OCI-LY7 (cell line): ENCODE results near the gene DVL2. TPM values are rescaled to one million over a fixed set of nuclear protein-coding genes. Genes with fewer than 3 reads are reported as not detected.

Experiments
- BruUV-seq: library from RNA; stranded (reverse); fragments of 400-500 nt; replicated peaks from 2 replicates; lab custom pipeline; 2021; lab: Mats Ljungman, UMichigan
- CTCF ChIA-PET: fragments of 300-600 bp; sonication (Branson Sonifier 250); formaldehyde crosslinking; loops from one replicate; lab custom pipeline; 2022; ENCODE audit warnings: antibody characterized with exemption; ENCODE audit not compliant: unreplicated experiment; lab: Charles Lee
- POLR2A ChIA-PET: fragments of 300-600 bp; sonication (Branson Sonifier 250); formaldehyde crosslinking; loops from one replicate; lab custom pipeline; 2022; ENCODE audit warnings: antibody characterized with exemption; lab: Charles Lee
- DNase-seq: peaks from one replicate; pipeline ENCODE4 v3.0.0-alpha.2; 2015; ENCODE audit warnings: low spot score
- H2AFZ ChIP-seq: fragments of 200-600 bp; sonication (generic), shearing (Covaris generic); 2 replicates; pipeline ENCODE4 v1.6.1; 2014; ENCODE audit warnings: mild to moderate bottlenecking, antibody characterized with exemption, low read length, moderate library complexity
- H3K27ac ChIP-seq: fragments of 200-600 bp; sonication (generic); 2 replicates; pipeline ENCODE4 v1.5.1; 2014; ENCODE audit warnings: mixed run types, low read depth, mild to moderate bottlenecking, moderate library complexity, low read length, inconsistent platforms; ENCODE audit not compliant: poor library complexity, severe bottlenecking
- H3K36me3 ChIP-seq: fragments of 200-600 bp; sonication (generic); 2 replicates; pipeline ENCODE4 v1.6.1; 2014; ENCODE audit warnings: mild to moderate bottlenecking, antibody characterized with exemption, low read length, moderate library complexity, mixed read lengths; ENCODE audit not compliant: insufficient read depth
- H3K4me1 ChIP-seq: fragments of 200-600 bp; sonication (generic); 2 replicates; pipeline ENCODE4 v1.5.1; 2014; ENCODE audit warnings: mild to moderate bottlenecking, low read length; ENCODE audit not compliant: insufficient read depth, poor library complexity, severe bottlenecking
- H3K4me2 ChIP-seq: fragments of 200-600 bp; sonication (generic); 2 replicates; pipeline ENCODE4 v1.6.1; 2014; ENCODE audit warnings: mild to moderate bottlenecking, low read length
- H3K4me3 ChIP-seq: fragments of 200-600 bp; sonication (generic); 2 replicates; pipeline ENCODE4 v1.5.1; 2014; ENCODE audit warnings: mild to moderate bottlenecking, low read depth, low read length; ENCODE audit not compliant: poor library complexity, severe bottlenecking
- H3K79me2 ChIP-seq: fragments of 200-600 bp; sonication (generic); 2 replicates; pipeline ENCODE4 v1.6.1; 2016; ENCODE audit warnings: low read depth, mild to moderate bottlenecking, low read length, moderate library complexity, mixed read lengths; ENCODE audit not compliant: insufficient read depth
- H3K9me2 ChIP-seq: fragments of 200-600 bp; sonication (generic); 2 replicates; pipeline ENCODE4 v1.6.1; 2016; ENCODE audit warnings: mild to moderate bottlenecking, low read length, mixed read lengths; ENCODE audit not compliant: insufficient read depth
- H3K9me3 ChIP-seq: fragments of 200-600 bp; sonication (generic); 2 replicates; pipeline ENCODE4 v1.6.1; 2014; ENCODE audit warnings: mild to moderate bottlenecking, mixed run types, low read length, mixed read lengths
- H4K20me1 ChIP-seq: fragments of 200-600 bp; sonication (generic); 2 replicates; pipeline ENCODE4 v1.6.1; 2014; ENCODE audit warnings: mild to moderate bottlenecking, antibody characterized with exemption, low read length, moderate library complexity, mixed read lengths; ENCODE audit not compliant: insufficient read depth
- CTCF ChIP-seq: fragments of 200-600 bp; sonication (generic); conservative IDR thresholded peaks from 2 replicates; pipeline ENCODE4 v1.5.1; 2014; ENCODE audit warnings: mild to moderate bottlenecking, antibody characterized with exemption, low read length, moderate library complexity, mixed read lengths
- EZH2phosphoT487 ChIP-seq: fragments of 200-600 bp; sonication (generic); IDR thresholded peaks from 2 replicates; pipeline ENCODE4 v1.6.1; 2018; ENCODE audit warnings: low read depth, borderline replicate concordance, mild to moderate bottlenecking, mixed run types, antibody characterized with exemption, low read length, moderate library complexity, mixed read lengths
- intact Hi-C: fragments of 100-400 bp; cut with micrococcal nuclease; formaldehyde crosslinking; loops from one replicate; pipeline ENCODE4 v1.10.0; 2022; ENCODE audit not compliant: unreplicated experiment
- total RNA-seq, 2 experiments: library from RNA; depleted of rRNA in 1 of 2; stranded (reverse); fragments of >200 nt in 1 of 2; shearing (Covaris generic) in 1 of 2; gene quantifications; 2 replicates each; pipeline ENCODE4 v1.2.3, GENCODE V29; 2014 to 2022

Gene DVL2
- total RNA-seq, 2 experiments from 2014 or later: 98.8 to 99.9 TPM

GRCh38 chr17:7281074-7281952 lies 47.0 kb upstream of the DVL2 start, which contains the start of gene SLC2A4:
Gene SLC2A4 (plus strand): TSS chr17:7281718. CDS start chr17:7281935, 217 bp downstream.
- intact Hi-C loops: loop anchor here (1.0 to 2.0 kb wide), 3 partner anchors 55 to 154 kb away; partner anchors contain the start of genes ACAP1, KCTD11 and TMEM102
- peak within 1 kb of the TSS; percentile 57 for H3K27ac ChIP-seq
- no peaks in the 10 kb centered on the region for H3K9me2 ChIP-seq
- peak within 1 kb of the TSS; percentile 88 for H3K4me2 ChIP-seq
- BruUV-seq: no TSS peak
- peak within 1 kb of the TSS; percentile 56 for H2AFZ ChIP-seq
- peak within 1 kb of the TSS; percentile 59 for H3K4me3 ChIP-seq
- peaks cover 37% of the 10 kb centered on the region for H3K4me1 ChIP-seq
- ChIA-PET POLR2A (interaction anchor here (0.7 to 1.3 kb wide), 2 partner anchors 11 to 55 kb away, joined by 4 to 5 read pairs; no protein-coding TSS in a partner anchor), CTCF (interaction anchor here (1.0 kb wide), 1 partner anchor 16 kb away, joined by 4 read pairs; no protein-coding TSS in a partner anchor)
- no peaks in the 10 kb centered on the region for H3K36me3 ChIP-seq
- TF ChIP-seq EZH2phosphoT487: no peak
- no peak for TF ChIP-seq CTCF
- no peaks in the 10 kb centered on the region for H3K79me2 ChIP-seq
- H4K20me1 ChIP-seq: no peaks in the 10 kb centered on the region
- DNase-seq: peak; percentile 96
- no peaks in the 10 kb centered on the region for H3K9me3 ChIP-seq

- Histone ChIP-seq H3K4me2 (peak overlapping the region; percentile 88), H4K20me1 (no peaks in the 10 kb centered on the region), H3K36me3 (no peaks in the 10 kb centered on the region), H3K4me3 (peak overlapping the region; percentile 59), H3K4me1 (peaks cover 32% of the 10 kb centered on the region), H3K79me2 (no peaks in the 10 kb centered on the region), H3K9me3 (no peaks in the 10 kb centered on the region), H2AFZ (peak overlapping the region; percentile 85; the same call in 1 of the 2 replicates), H3K9me2 (no peaks in the 10 kb centered on the region), H3K27ac (peak overlapping the region; percentile 57)
- POLR2A ChIA-PET: interaction anchor here (0.6 to 1.3 kb wide), 3 partner anchors 11 to 24 kb away, joined by 3 to 5 read pairs (median 3); no protein-coding TSS in a partner anchor
- peak; percentile 92 for DNase-seq
- CTCF ChIA-PET: interaction anchor here (0.5 to 1.0 kb wide), 3 partner anchors 16 to 203 kb away, joined by 3 to 4 read pairs (median 4); partner anchors contain the start of gene POLR2A
- no TSS peak for BruUV-seq
- intact Hi-C loops: loop anchor here (1.0 to 2.0 kb wide), 5 partner anchors 16 to 235 kb away; partner anchors contain the start of genes ACAP1, KCTD11 and TMEM102
- TF ChIP-seq EZH2phosphoT487 (no peak), CTCF (peak; percentile 96)
Observed at GRCh38 chr17:7280519-7281073, 46.3 kb upstream of the DVL2 start.
